ENCODE results near the gene LAMB1.
"Not testable (repeated sequence)": the region's sequence is repeated elsewhere in the genome, so short reads cannot be mapped to it uniquely, and the experiment has no call there.

GRCh38 chr7:107921826-107922225 lies 81.1 kb downstream of the LAMB1 start:
- not testable (repeated sequence) for TF ChIP-seq CTCF (IDR thresholded peaks at IDR 0.05; ENCODE audit: insufficient read depth, low read length, poor library complexity, severe bottlenecking); EZH2phosphoT487 (conservative IDR thresholded peaks at IDR 0.05; ENCODE audit: low read length)
